NCI-H2196 treated with DMSO at 0.1 percent for 48 hours (cell line): ENCODE results near the gene APBA2.

Experiments used
- DNase-seq: peaks from one replicate; lab custom pipeline; 2025; ENCODE audit not compliant: unreplicated experiment; lab: John Stamatoyannopoulos, UW

The APBA2 gene

DNA sequence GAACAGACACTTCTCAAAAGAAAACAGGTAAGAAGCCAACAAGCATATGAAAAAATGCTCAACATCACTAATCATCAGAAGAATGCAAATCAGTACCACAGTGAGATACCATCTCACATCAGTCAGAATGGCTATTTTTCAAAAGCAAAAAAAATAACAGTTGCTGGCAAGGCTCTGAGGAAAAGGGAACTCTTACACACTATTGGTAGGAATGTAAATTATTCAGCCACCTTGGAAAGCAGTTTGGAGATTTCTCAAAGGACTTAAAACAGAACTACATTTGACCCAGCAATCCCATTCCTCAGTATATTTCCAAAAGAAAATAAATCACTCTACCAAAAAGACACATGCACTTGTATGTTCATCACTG, 95.6 kb downstream of the APBA2 start:
- no peak for DNase-seq

DNA sequence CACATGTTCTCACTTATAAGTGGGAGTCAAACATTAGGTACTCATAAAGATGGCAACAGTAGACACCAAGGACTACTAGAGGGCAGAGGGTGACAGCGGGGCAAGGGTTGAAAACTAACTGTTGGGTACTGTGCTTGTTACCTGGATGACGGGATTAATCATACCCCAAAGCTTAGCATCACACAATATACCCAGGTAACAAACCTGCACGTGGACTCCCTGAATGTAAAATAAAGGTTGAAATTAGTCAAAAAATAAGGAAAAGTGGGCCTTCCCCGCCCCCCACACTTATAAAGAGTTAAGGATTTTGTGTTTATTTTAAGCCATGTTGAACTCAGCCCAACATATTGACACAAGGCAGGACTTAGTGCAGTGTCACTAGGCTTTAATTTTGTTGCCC, 96.1 kb downstream of the APBA2 start:
- DNase-seq: no peak

DNA sequence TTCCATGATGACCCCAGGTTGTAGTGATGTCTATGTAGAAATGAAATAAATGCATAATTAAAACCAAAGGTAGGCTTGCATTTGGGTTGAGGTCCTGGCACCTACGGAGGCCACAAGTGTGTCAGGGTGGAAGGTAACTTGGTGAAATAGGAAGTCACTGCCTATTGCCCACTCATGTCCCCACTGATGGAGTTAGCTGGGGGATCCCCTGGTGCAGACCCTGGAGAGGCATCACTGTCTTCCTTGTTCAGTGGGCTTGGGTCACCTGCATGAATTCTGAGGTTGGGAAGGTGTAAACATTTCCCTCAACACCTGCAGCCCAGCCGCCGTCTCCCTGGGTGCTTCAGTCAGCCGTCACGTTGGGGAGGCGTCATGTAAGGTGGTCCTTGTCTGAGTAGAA, 97.1 kb downstream of the APBA2 start:
- DNase-seq: no peak

DNA sequence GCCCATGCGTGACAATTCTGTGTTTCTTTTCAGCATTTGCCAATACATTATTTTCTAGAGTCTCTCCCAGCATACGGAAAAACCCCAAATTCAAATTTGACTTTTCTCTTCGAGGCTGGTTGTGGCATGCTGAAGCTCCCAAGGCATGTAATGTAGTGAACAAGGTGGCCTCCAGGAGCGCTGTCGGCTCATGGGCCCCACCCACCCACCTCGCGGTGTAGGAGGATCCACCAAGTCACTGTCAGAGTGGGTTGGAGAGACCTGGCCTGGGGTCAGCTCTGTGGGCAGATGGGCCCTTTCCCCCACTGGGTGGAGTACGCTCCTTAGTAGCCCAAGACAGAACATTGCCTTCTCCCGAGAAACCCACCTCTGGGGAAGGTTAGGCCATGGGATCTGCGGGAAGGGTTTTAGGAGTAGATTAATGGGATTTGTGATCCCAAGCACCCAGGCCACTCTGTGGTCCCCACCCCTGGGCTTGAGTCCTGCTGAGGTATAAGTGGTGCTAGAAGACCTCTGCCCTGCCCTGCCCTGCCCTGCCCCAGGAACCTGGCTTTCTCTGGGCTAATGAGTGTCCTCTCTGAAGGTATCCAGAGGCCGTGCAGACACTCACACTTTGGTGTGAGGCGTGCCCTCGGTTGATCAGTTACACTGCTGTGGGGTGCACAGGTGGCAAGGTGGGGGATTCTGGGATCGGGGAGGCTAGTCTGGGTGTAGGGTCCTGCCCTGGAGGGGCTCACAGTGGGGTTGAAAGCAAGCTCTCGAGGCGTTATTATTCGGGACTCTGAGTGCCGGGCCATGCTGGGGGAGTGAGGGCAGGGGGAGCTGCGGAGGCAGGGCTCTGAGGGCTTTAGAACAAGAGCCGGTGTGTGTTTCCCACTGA, 97.9 kb downstream of the APBA2 start:
- DNase-seq: no peak

DNA sequence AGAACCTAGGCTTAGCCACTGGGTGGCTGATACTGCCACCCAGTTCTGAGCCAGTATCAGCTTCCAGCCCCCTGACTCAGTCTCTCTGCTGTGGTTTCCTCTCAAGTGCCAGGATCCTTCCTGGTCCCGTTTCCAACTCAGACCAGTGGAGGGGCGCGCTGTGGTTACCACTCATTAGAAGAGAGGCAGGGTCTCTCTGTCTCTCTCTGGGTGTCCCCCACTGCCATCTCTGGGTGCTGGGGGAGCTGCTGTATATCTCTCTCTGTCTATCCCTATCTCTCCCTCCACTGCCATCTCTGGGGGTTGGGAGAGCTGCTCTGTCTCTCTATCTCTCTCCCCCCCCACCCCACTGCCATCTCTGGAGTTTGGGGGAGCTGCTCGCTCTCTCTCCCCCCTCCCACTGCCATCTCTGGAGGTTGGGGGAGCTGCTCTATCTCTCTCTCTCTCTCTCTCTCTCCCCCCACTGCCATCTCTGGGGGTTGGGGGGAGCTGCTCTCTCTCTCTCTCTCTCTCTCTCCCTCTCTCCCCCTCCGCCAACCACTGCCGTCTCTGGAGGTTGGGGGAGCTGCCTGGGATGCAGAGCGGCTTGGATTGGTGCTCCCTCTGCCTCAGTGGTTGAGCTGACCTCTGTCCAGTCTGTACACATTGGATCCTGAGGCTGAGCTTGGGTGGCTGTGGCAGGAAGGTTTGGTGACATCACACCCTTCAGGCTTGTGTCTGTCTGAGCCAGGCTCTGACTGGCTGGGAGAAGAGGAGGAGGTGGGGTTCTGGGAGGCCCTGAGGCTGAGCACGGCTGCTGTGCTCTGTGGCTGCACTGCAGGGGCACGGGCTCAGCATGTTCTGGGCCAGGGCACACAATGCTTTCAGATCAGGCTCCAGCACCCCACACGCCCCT, 98.9 kb downstream of the APBA2 start:
- no peak for DNase-seq

DNA sequence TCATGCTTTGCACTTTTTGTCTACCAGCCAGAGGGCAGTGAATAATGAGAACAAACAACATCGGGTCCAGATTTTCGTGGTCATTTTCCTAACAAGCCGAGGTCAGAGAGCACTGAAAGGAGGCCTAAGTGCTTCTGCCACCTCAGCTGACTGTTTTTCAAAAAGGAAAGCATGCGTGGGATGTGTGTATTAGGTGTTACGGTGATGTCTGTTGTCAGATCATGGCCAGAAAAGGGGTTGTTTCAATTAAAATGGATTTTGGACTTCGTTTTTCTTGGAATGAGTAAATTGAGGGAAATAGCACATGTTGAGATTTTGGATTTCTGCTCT, 99.5 kb downstream of the APBA2 start:
- no peak for DNase-seq

DNA sequence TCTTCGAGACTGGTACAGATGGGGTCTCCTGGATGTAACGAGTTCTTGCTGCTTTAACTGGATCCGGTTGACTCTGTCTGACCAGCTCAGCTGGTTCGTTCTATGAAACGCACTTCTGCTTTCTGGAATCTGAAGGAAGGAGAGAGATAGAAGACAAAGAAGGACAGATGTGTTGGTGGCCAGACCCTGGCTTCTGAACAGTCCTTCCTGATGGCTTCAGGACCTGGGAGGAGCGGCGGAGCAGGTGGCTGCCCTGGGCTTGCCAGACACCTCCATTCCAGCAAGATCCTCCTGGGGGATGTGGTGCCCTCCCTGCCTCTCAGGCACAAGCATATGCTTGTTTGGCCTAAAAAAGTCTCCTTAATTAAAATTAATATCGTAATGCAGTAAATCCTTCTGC, 99.9 kb downstream of the APBA2 start:
- DNase-seq: no peak

DNA sequence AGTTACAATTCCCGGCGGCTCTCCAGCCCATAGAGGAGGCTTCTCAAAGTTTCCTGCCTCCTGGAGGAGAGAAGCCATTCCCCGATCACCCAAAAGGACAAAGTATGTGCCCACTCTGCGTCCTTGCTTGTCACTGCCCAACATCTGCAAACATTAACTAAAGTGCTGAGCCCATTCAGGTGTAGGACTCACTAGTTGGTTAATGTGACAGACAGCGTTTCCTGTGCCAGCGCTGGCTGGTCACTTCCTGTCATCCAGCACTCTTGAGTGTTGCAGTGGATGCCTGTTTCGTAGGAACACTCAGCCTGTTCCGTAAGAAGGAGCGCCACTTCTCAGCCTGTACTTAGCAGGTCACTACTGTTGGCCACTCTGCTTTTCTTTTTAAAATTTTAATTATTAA, 100.3 kb downstream of the APBA2 start:
- DNase-seq: no peak

DNA sequence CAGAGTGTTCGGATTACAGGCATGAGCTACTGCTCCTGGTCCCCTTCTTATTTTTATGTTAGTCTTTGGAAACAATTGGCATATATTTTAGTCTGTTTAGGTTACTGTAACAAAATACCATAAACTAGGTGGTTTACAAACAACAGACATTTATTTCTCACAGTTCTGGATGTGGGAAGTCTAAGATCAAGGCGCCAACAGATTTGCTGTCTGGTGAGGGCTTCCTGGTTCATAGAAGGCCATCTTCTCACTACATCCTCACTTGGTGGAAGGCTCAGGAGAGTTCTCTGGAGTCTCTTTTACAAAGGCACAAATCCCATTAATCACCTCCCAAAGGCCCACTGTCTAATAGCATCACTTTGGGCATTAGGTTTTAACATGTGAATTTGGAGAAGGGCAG, 101.0 kb downstream of the APBA2 start:
- no peak for DNase-seq

DNA sequence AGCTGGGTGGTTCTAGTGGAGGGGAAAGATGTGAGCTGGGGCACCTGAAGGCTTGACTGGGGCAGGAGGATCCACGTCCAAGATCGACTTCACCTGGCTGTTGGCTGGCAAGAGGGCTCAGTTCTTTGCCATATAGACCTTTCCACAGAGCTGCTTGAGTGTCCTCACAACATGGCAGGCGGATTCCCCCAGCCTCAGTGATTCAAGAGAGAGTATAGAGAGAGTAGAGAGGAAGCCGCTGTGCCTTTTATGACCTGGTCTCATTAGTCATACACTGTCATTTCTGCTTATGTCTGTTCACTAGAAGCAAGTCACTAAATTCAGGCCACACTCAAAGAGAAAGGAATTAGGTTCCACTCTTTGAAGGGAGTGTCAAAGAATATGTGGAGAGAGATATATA, 101.6 kb downstream of the APBA2 start:
- no peak for DNase-seq

DNA sequence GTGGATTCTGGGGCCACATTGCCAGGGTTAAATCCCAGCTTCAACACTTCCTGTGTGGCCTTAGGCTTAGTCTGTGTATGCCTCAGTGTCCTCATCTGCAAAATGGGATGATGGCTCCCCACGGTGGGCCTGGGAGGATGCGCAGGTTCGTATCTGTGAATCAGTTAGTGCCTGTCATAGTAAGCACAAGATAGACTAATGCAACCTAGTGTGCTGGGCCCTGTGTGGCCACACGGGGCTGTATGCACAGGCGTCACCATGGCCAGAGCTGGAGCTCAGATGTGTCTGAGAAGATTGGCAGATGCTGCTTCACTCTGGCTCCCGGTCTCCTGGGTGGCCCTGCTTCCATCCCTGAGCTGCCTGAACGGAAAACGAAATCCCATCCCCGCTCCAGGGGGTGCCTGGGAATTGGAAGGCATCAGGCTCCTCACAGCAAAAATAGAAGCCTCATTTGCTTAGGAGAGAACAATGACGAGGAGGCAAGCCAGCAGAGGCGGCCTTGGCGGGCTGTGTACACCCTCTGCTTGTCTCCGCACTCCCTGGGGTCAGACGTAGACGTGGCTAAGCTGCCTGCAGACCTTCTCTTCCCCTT, 103.6 kb downstream of the APBA2 start:
- DNase-seq: no peak

DNA sequence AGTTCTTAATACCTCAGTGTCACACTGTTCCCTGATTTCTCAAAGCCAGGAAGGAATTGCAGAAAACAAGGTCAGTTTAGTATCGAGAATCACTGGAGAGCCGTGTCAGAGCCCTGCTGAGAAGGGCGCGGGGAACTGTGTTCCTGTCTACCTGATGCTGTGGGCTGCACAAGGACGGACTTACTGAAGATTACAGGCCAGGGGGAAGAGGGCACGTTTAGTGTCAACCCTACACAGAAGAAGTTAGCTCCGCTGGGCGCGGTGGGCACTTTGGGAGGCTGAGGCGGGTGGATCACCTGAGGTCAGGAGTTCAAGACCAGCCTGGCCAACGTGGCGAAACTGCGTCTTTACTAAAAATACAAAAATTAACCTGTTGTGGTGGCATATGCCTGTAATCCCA, 104.1 kb downstream of the APBA2 start:
- no peak for DNase-seq

DNA sequence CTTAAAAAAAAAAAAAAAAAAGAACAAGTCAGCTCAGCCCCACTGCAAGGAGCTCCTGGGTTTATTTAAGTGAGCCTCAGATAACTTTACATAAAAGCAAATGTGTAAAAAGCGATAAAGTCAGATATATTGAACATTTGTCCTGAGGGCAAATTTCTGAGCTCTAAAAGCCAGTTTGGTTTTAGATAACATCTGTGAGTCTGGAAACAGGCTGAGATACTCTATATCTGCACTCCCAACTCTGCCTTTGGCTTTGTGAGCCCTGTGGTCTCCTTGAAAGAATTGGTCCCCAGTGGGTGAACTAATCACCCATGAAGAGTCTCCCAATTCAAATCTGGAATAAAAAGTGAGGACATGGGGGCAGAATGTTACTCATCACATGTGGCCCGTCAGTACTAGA, 104.6 kb downstream of the APBA2 start:
- no peak for DNase-seq

DNA sequence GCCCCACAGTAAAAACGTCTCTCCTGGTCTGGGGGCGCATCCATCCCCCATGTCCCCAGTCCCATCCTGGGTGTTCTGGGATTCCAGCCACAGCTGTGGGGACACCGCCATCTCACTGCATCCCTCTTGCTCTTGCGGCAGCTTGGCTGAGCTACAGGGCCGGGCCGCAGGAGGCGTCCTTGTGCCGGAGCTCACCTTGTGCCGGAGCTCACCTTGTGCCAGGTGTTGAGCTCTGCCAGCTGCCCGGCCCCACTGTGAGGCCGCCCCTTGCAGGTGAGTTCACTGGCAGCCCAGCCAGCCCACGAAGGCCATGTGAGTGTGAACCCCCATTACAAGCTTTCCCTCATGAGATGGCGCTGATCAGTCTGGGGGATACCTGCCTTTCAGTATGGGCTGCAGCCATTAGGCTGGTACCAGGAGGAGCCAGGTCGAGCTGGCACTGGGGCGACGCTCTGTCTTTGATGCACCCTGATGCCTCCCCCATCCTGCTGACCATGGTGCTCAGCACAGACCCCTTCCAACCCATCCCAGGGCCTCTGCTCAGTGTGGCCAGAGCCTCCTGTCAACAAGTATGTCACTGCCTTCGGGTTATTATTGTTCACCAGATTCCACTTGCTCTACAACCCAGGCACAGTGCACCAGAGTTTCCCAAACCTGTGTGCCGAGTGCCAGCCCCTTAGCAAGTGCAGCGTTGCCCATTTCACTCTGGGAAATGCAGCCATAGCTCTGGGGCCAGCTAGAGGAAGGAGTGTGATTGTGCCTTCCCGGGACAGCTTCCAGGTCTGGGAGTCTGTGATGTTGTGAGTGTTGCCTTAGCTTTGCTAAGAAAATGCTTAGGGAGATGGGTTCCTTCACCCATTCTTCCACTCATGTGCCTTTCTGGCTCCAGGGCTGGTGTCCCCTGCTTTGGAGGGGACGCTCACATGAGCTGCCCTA, 105.7 kb downstream of the APBA2 start:
- DNase-seq: no peak

DNA sequence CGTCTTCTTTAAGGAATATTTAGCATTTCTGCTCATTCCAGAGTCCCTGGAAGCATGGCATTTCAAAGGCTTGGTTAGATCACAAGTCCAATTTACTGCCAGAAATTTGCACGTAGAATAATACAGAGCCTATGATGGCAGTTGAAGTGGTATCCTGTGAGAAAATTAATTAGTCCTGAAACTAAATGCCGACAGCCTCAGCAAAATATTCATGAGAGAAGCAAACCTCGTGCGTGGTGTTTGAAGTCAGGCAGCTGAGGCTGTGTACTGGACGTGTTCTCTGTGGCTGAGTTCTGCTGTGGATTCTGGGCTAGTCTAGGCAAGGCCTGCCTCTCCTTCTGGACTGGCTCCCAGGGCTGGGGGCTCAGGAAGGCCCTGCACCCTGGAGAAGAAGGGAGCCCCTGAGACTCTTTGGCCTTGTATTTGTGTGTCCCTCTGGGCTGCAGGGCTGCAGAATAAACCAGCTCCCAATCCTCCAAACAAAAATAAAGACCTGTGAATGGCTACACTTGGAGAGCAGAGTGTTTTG, 106.6 kb downstream of the APBA2 start:
- no peak for DNase-seq

DNA sequence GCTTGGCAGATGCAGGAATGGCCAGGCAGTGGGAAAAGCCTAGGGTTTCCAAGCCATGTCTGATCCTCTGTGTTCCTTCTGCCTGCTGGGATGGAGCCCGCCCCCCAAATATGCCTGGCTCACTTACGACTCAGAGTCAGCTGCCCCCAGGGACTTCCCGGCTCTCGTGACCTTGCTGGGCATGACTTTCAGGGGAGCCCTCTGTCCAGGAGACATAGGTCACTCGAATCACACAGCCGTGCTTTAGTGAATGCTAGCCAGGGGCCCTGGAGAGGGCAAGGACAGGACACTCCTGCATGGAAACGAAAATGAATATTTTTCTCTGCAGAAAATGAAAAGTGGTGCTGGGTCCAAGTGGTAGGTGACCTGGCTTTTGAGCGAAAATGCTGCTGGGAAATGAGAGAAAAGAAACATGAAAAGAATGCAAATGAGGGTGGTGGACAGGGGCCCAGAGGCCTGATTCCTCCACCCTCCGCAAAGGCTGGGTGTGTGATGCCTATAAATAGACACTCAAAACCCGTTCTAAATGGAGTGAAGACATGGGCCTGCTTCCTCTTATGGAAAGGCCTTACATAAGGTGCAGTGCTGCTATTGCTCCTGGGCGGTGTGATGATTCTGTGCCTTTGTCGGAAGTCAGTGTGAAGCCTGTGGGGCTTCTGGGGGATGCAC, 107.4 kb downstream of the APBA2 start:
- DNase-seq: no peak

DNA sequence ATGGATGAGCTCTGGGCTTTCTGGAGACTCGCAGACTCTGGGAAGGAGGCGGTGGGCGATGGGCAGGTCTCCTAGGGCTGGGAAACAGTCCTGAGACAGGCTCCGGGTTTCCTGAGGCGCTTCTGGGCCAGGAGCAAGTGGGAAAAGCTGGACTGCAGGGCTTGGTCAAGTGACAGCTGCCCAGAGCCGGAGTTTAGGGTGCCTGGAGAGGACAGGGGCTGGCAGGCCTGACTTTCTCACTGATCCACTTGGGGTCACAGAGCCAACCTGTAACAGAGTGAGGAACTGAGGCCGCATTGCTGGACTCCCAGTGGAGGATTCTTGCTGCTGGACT, 107.9 kb downstream of the APBA2 start:
- DNase-seq: no peak

DNA sequence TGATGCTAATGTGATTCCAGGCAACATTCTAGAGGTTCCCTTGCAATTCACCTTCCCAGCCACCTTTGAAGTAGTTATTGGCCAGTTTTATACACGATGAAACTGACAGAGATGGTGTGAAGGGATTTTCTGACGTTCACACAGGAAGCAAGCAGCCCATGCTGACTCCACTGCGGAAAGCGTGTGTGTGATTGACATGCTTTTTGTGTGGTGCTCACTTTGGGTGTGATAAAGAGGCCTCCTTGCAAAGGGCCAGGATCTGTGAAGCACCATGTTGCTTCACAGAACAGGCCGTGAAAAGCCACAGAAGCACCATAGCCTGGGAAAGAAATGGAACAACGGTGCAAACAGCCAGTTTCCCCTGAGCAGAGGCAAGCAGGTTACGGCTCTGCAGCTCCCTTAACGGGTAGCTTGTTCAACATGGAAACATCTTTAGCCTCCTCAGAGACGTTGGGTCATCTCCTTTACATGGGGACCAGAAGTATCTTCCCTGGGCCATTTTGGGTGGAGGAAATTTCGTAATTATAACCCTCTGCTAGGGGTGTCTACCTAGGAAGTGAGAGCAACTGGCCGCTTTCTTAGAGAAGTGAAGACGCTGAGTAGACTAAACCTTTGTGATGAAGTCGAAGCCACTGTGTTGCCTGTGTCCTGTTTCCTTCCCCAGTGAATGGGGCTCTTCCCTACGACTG, 108.5 kb downstream of the APBA2 start:
- DNase-seq: no peak

DNA sequence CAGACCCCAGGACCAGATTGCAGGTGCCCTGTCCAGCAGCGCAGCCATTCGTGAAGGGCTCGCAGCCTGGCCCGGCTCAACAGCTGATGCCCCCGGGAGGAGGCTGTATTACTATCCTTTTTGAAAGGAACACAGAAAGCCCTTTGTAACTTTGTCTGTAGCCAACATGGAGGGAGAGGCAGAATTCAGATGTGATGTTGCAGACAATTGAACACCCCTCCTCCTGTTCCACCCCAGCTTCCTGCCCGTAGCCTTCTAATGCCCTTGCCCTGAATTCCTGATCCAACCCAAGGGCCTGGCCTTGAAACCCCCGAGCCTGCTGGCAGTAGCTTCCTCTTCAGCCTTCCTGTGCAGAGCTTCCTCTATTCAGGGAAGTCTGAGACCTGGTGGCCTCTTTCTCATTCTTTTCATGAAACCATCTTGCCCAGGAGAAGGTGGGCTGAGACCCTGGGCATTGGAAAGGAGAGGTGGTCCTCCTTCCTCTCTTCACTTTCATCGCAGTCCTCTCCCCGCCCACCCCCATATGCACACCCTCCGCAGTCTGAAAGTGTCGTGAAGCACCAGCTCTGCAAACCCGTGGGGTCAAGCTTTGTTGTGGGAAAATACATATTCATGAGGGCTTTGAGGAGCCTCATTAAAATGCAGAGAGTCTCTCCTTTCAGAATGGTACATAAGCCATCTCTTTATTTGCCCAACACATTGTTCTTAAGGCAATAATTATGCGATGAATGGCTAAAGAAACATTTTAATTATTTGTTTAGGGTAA, 109.2 kb downstream of the APBA2 start:
- DNase-seq: no peak
